GM12878 (cell line): Measurements from ENCODE around the gene KDSR. TPM values are rescaled to one million over a fixed set of nuclear protein-coding genes. Genes with fewer than 3 reads are reported as not detected.

Source experiments
- ATAC-seq: fragments of 200-7000 bp; cut with Tn5 transposase; 3 replicates; pipeline ENCODE4 v1.9.1; 2020; ENCODE audit warnings: mild to moderate bottlenecking, moderate library complexity
- BruUV-seq: library from RNA; stranded (reverse); fragments of 400-500 nt; replicated peaks from 2 replicates; lab custom pipeline; 2021; lab: Mats Ljungman, UMichigan
- CTCF ChIA-PET: fragments of 300-600 bp; sonication (Branson Sonifier 250); formaldehyde crosslinking; extraction: SDS; loops from one replicate; lab custom pipeline; 2021; ENCODE audit warnings: inconsistent platforms; lab: Yijun Ruan, JAX
- POLR2A ChIA-PET: fragments of 350-600 bp; formaldehyde crosslinking; extraction: SDS; loops from one replicate; lab custom pipeline; 2021; ENCODE audit warnings: inconsistent platforms; lab: Charles Lee
- RAD21 ChIA-PET: fragments of 300-600 bp; sonication (Branson Sonifier 250); formaldehyde crosslinking; loops from one replicate; lab custom pipeline; 2023; ENCODE audit warnings: antibody characterized with exemption; ENCODE audit not compliant: unreplicated experiment; lab: Charles Lee
- SMC1A ChIA-PET: fragments of 300-600 bp; sonication (Branson Sonifier 250); formaldehyde crosslinking; loops from one replicate; lab custom pipeline; 2023; ENCODE audit not compliant: unreplicated experiment, uncharacterized antibody; lab: Charles Lee
- DNase-seq: peaks from one replicate; pipeline ENCODE4 v3.0.0-alpha.2; 2011; ENCODE audit warnings: low read depth, low spot score
- FAIRE-seq: peaks from 3 replicates; lab custom pipeline; 2011; peaks lifted over from hg19 to GRCh38; lab: Jason Lieb, UNC
- H2AFZ ChIP-seq: 2 replicates; pipeline ENCODE4 v1.6.0; 2011; ENCODE audit warnings: low read depth, low read length, control low read depth; ENCODE audit not compliant: control insufficient read depth
- H3K27ac ChIP-seq: 2 replicates; pipeline ENCODE4 v1.5.1; 2011; ENCODE audit warnings: control low read depth; ENCODE audit not compliant: control insufficient read depth, insufficient read depth
- H3K27me3 ChIP-seq, 2 experiments: replicated peaks in 1 of 2; 2 replicates each; pipeline versions ENCODE4 v1.6.0 to v1.6.1; 2011; ENCODE audit warnings: low read length in 1 of 2; ENCODE audit not compliant: control insufficient read depth in 2 of 2, insufficient read depth in 2 of 2
- H3K36me3 ChIP-seq, 2 experiments: 2 replicates each; pipeline ENCODE4 v1.5.1; 2011; ENCODE audit warnings: low read length in 1 of 2; ENCODE audit not compliant: control insufficient read depth in 2 of 2, insufficient read depth in 2 of 2
- H3K4me1 ChIP-seq: 2 replicates; pipeline ENCODE4 v1.6.1; 2011; ENCODE audit warnings: mild to moderate bottlenecking, low read length, moderate library complexity, mixed read lengths; ENCODE audit not compliant: control insufficient read depth, insufficient read depth
- H3K4me2 ChIP-seq: 2 replicates; pipeline ENCODE4 v1.6.0; 2011; ENCODE audit warnings: control low read depth; ENCODE audit not compliant: control insufficient read depth, insufficient read depth
- H3K4me3 ChIP-seq: fragments of 200-600 bp; sonication (generic); 2 replicates; pipeline ENCODE4 v1.5.1; 2016
- H3K79me2 ChIP-seq: 2 replicates; pipeline ENCODE4 v1.6.0; 2011; ENCODE audit warnings: low read length; ENCODE audit not compliant: control insufficient read depth, insufficient read depth
- H3K9ac ChIP-seq: 2 replicates; pipeline ENCODE4 v1.8.0; 2011; ENCODE audit warnings: low read length, control low read depth, mixed read lengths; ENCODE audit not compliant: control insufficient read depth, insufficient read depth
- H3K9me3 ChIP-seq: replicated peaks from 3 replicates; pipeline ENCODE4 v1.5.1; 2011; ENCODE audit warnings: mild to moderate bottlenecking, low read length; ENCODE audit not compliant: control insufficient read depth, insufficient read depth
- H4K20me1 ChIP-seq: 2 replicates; pipeline ENCODE4 v1.6.0; 2011; ENCODE audit not compliant: control insufficient read depth, insufficient read depth
- DPF2 ChIP-seq: fragments of 450-650 bp; IDR thresholded peaks from 2 replicates; pipeline ENCODE4 v1.6.1; 2017; ENCODE audit warnings: mild to moderate bottlenecking
- MLLT1 ChIP-seq: fragments of 450-650 bp; IDR thresholded peaks from 2 replicates; pipeline ENCODE4 v1.6.1; 2016; ENCODE audit warnings: mild to moderate bottlenecking
- RBBP5 ChIP-seq: fragments of 200-600 bp; sonication (generic); conservative IDR thresholded peaks from 2 replicates; pipeline ENCODE4 v1.6.1; 2016
- SMAD1 ChIP-seq: fragments of 450-650 bp; IDR thresholded peaks from 2 replicates; pipeline ENCODE4 v1.6.1; 2018; ENCODE audit warnings: mild to moderate bottlenecking, low read depth; ENCODE audit not compliant: partially characterized antibody
- SMC3 ChIP-seq: IDR thresholded peaks from 2 replicates; pipeline ENCODE4 v1.6.1; 2011; ENCODE audit warnings: low read length, improper control_type of control experiment, borderline replicate concordance
- WRNIP1 ChIP-seq: IDR thresholded peaks from 2 replicates; pipeline ENCODE4 v1.6.1; 2011; ENCODE audit warnings: low read depth, low read length, improper control_type of control experiment, borderline replicate concordance
- ZNF217 ChIP-seq: fragments of 450-650 bp; IDR thresholded peaks from 2 replicates; pipeline ENCODE4 v1.6.1; 2017; ENCODE audit warnings: antibody characterized with exemption, mild to moderate bottlenecking
- WGBS: methylation state at CpG from one replicate; pipeline ENCODE4 v1.1.6; 2016; ENCODE audit warnings: low lambda C conversion rate; ENCODE audit not compliant: insufficient replicate concordance, insufficient coverage; ENCODE audit errors: missing lambda C conversion rate; 5-methylcytosine and 5-hydroxymethylcytosine counted together
- in situ Hi-C: fragments of 300-500 bp; cut with MboI; formaldehyde crosslinking; loops from 9 replicates; pipeline ENCODE4 v1.14.3; 2018; ENCODE audit warnings: mixed read lengths
- intact Hi-C: fragments of 100-400 bp; cut with micrococcal nuclease; formaldehyde crosslinking; loops from one replicate; pipeline ENCODE4 v1.14.2; 2022; ENCODE audit not compliant: unreplicated experiment
- polyA plus RNA-seq, 11 experiments: library from polyadenylated mRNA; depleted of rRNA in 4 of 11; unstranded in 6 of 11; stranded (reverse) in 5 of 11; fragments of >200 nt; fragmentation: Nextera tagmentation in 4 of 11; fragmentation: Illumina TruSeq in 1 of 11; extraction: Ambion mirVana in 4 of 11; extraction: Trizol in 1 of 11; gene quantifications; 1 replicate in 1 of 11; 2 replicates in 10 of 11; pipeline versions ENCODE4 v1.2.1 to v1.2.3, GENCODE V29; 2011 to 2016; ENCODE audit warnings: inconsistent platforms in 2 of 11, missing spikeins in 2 of 11, low read depth in 1 of 11
- total RNA-seq, 4 experiments: library from RNA; depleted of rRNA in 3 of 4; stranded (reverse); fragments of >200 nt in 3 of 4; fragmentation: Illumina TruSeq in 1 of 4; extraction: Trizol in 1 of 4; gene quantifications; 2 replicates each; pipeline versions ENCODE4 v1.2.1 to v1.2.3, GENCODE V29; 2013 to 2021
- TF ChIP-seq, protein P1 (sequence below): fragments of 450-650 bp; IDR thresholded peaks from 2 replicates; pipeline ENCODE4 v1.6.1; 2017; ENCODE audit warnings: borderline replicate concordance

The KDSR gene
- total and polyA plus RNA-seq, 10 of the 15 experiments (the other 5 are each of a cell fraction or from before 2014, with no cell fraction given), result 5.2 to 25.9 (median 14.3) TPM

- no peak for FAIRE-seq
- ChIA-PET POLR2A (interaction anchor here (0.8 to 3.9 kb wide), 12 partner anchors 10 to 186 kb away, joined by 3 to 67 read pairs (median 5); no protein-coding TSS in a partner anchor), SMC1A (interaction anchor here (0.8 to 3.9 kb wide), 43 partner anchors 10 to 299 kb away, joined by 3 to 55 read pairs (median 6); no protein-coding TSS in a partner anchor), CTCF (interaction anchor here (0.8 to 3.8 kb wide), 36 partner anchors 9 to 300 kb away, joined by 3 to 95 read pairs (median 6); no protein-coding TSS in a partner anchor), RAD21 (interaction anchor here (0.7 to 3.9 kb wide), 32 partner anchors 10 to 300 kb away, joined by 3 to 115 read pairs (median 5); no protein-coding TSS in a partner anchor)
- no peak for DNase-seq
- intact Hi-C loops (no loop called here), in situ Hi-C loops (loop anchor here (5.0 kb wide), 1 partner anchor 175 kb away; no protein-coding TSS in a partner anchor)
- H3K4me2 ChIP-seq, result peak overlapping the region; percentile 88
- no peaks in the 10 kb centered on the region for H4K20me1 ChIP-seq
- no peaks in the 10 kb centered on the region for H3K9me3 ChIP-seq
- TSS peak; percentile 60 for BruUV-seq
- no peaks in the 10 kb centered on the region for H3K36me3 ChIP-seq
- H3K27me3 ChIP-seq, result no peaks in the 10 kb centered on the region
- H2AFZ ChIP-seq, result no peak overlapping the region; the same call in 1 of the 2 replicates
- WGBS, result 0% methylated on average over 10 of the region's 10 CpGs
- peaks cover 19% of the 10 kb centered on the region for H3K4me1 ChIP-seq
- H3K79me2 ChIP-seq, result peaks cover 84% of the 10 kb centered on the region
- H3K9ac ChIP-seq, result peak overlapping the region; percentile 97
- H3K4me3 ChIP-seq, result peak overlapping the region; percentile 98
- TF ChIP-seq SMAD1 (no peak), WRNIP1 (peak; percentile 91; the same call in 1 of the 2 replicates), RBBP5 (no peak), ZNF217 (no peak), DPF2 (no peak), SMC3 (no peak), MLLT1 (peak; percentile 88; the same call in 1 of the 2 replicates)
- TF ChIP-seq, protein P1, sequence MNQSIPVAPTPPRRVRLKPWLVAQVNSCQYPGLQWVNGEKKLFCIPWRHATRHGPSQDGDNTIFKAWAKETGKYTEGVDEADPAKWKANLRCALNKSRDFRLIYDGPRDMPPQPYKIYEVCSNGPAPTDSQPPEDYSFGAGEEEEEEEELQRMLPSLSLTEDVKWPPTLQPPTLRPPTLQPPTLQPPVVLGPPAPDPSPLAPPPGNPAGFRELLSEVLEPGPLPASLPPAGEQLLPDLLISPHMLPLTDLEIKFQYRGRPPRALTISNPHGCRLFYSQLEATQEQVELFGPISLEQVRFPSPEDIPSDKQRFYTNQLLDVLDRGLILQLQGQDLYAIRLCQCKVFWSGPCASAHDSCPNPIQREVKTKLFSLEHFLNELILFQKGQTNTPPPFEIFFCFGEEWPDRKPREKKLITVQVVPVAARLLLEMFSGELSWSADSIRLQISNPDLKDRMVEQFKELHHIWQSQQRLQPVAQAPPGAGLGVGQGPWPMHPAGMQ, result no peak
- H3K27ac ChIP-seq, result peak overlapping the region; percentile 90
- ATAC-seq, result no peak
These were observed 49.5 kb downstream of the KDSR start for GRCh38 chr18:63317556-63317946.
